LNCaP clone FGC (cell line): ENCODE data around the gene PRSS8.

Experiments
- DNase-seq: peaks from one replicate; pipeline ENCODE4 v3.0.0-alpha.2; 2011; ENCODE audit warnings: low read depth
- H3K4me3 ChIP-seq: 2 replicates; pipeline ENCODE4 v1.5.1; 2011; ENCODE audit warnings: mild to moderate bottlenecking, low read depth, low read length, control low read depth
- TF ChIP-seq, protein P1 (sequence below): IDR thresholded peaks from 2 replicates; pipeline ENCODE4 v1.5.1; 2012; ENCODE audit warnings: mild to moderate bottlenecking; ENCODE audit not compliant: control insufficient read depth, insufficient read depth; ENCODE audit errors: extremely low read depth

The PRSS8 gene

DNA sequence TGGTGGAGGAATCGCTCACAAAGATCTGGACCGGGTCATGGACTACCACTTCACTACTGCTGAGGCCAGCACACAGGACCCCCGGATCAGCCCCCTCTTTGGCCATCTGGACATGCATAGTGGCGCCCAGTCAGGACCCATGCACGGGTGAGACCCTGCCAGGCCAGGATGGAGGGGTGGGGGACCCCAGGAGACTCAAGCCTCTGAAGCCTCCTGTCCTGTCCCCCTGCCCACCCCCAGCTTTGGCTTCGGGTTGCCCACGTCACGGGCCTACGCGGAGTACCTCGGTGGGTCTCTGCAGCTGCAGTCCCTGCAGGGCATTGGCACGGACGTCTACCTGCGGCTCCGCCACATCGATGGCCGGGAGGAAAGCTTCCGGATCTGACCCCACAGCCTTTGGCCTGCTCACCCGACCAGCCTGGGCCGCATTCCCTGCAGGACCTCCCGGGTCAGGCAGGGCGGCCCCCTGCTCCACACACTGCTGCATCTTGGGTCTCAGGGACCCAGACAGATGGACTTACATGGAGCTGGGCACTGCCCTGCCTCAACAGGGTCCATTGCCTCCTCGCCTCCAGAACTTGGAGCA is 23.6 kb downstream of the PRSS8 start:
- H3K4me3 ChIP-seq: no peak overlapping the region
- DNase-seq: no peak
- TF ChIP-seq, protein P1, sequence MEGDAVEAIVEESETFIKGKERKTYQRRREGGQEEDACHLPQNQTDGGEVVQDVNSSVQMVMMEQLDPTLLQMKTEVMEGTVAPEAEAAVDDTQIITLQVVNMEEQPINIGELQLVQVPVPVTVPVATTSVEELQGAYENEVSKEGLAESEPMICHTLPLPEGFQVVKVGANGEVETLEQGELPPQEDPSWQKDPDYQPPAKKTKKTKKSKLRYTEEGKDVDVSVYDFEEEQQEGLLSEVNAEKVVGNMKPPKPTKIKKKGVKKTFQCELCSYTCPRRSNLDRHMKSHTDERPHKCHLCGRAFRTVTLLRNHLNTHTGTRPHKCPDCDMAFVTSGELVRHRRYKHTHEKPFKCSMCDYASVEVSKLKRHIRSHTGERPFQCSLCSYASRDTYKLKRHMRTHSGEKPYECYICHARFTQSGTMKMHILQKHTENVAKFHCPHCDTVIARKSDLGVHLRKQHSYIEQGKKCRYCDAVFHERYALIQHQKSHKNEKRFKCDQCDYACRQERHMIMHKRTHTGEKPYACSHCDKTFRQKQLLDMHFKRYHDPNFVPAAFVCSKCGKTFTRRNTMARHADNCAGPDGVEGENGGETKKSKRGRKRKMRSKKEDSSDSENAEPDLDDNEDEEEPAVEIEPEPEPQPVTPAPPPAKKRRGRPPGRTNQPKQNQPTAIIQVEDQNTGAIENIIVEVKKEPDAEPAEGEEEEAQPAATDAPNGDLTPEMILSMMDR: no peak

DNA sequence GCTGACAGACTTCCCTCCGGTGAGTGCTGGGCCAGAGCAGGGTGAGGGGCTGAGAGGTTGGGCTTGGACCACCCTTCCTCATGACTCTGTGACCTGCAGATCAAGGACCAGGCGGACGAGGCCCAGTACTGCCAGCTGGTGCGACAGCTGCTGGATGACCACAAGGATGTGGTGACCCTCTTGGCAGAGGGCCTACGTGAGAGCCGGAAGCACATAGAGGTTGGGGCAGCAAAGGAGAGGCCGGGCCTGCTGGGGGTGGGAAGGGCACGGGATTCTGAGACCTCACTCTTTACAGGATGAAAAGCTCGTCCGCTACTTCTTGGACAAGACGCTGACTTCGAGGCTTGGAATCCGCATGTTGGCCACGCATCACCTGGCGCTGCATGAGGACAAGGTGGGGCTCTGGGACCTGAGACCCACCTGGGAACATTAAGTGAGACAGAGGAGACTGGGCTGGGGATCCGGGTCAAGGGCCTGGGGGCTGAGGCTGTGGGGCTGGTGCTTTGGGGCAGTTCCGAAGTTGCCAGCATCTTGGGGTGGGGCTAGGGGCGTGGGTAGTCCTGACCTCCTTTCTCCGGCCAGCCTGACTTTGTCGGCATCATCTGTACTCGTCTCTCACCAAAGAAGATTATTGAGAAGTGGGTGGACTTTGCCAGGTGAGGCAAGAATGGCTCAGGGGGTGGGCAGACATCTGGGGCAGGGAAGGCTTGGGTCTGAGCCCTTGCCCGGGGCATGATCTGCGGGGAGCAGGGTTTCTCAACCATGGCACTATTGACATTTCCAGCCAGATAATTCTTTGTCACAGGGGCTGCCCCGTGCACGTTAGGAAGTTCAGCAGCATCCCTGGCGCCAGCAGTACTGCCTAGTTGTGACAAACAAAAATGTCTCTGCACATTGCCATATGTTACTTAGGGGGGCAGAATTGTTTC is 25.2 kb downstream of the PRSS8 start:
- TF ChIP-seq, protein P1: no peak
- H3K4me3 ChIP-seq: no peak overlapping the region
- DNase-seq: no peak

GRCh38 chr16:31109622-31110021 is 25.9 kb downstream of the PRSS8 start:
- TF ChIP-seq, protein P1: no peak
- no peak overlapping the region for H3K4me3 ChIP-seq
- DNase-seq: no peak

- TF ChIP-seq, protein P1: no peak
- peak overlapping the region; percentile 95 for H3K4me3 ChIP-seq
- DNase-seq: no peak
Observed at GRCh38 chr16:31108794-31109558, 26.6 kb downstream of the PRSS8 start.

DNA sequence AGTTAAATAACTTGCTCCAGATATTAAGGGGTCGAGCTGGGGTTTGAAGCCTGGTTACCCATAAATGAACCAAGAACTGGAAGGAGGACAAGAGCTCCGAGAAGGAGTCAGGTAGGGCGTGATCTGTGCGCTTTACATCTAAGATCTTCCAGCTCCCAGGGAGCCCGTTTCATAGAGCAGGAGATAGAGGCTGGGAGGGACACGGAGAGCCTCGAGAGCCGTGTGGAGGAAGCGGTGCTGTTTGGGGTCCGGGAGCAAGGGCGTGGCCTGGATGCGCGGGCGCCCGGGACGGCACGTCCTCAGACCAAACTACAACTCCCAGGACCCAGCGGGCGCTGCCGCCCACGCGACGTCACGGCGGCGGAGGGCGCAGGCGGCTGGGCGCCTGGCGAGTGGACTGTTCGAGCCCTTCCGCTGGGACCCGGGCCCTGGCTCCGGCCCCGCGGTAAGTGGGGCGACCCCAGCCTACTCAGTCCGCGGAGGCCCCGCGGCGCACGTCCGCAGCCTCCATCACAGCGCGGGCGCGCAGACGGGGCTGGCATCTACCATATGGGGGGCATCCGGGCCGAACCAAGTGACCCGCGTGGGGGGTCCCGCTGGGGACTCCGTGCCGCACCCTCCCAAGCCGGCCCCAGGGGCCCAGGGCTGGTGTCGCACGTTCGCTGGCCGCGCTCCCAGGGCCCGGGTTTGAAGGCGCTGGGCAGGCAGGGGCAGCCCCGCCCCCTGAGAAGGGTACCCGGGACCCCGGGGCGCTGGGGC is 27.3 kb downstream of the PRSS8 start, which contains the start of gene BCKDK:
TSS of gene BCKDK (plus strand) at position 352 of the 759 bp plus-strand sequence. CDS start 838 bp downstream, outside the sequence.
- peak within 1 kb of the TSS; percentile 95 for H3K4me3 ChIP-seq
- DNase-seq: no peak
- TF ChIP-seq, protein P1: no peak

GRCh38 chr16:31107465-31107867 is 28.1 kb downstream of the PRSS8 start:
- TF ChIP-seq, protein P1: no peak
- no peak overlapping the region; the same call in 1 of the 2 replicates for H3K4me3 ChIP-seq
- DNase-seq: no peak
